HCT116 (cell line): ENCODE measurements around the gene TMX3. TPM values are rescaled to one million over a fixed set of nuclear protein-coding genes. Genes with fewer than 3 reads are reported as not detected.

Source experiments
- ATAC-seq: fragments of 200-7000 bp; cut with Tn5 transposase; 2 replicates; pipeline ENCODE4 v1.9.1; 2020; ENCODE audit warnings: mild to moderate bottlenecking, moderate library complexity
- BruUV-seq: library from RNA; stranded (reverse); fragments of 400-500 nt; replicated peaks from 2 replicates; lab custom pipeline; 2021; lab: Mats Ljungman, UMichigan
- CTCF ChIA-PET: fragments of 300-600 bp; sonication (Branson Sonifier 250); formaldehyde crosslinking; loops from one replicate; lab custom pipeline; 2021; ENCODE audit warnings: antibody characterized with exemption; lab: Charles Lee
- POLR2A ChIA-PET: fragments of 300-600, 350-600 bp; sonication (Branson Sonifier 250); formaldehyde crosslinking; loops from one replicate; lab custom pipeline; 2021; ENCODE audit warnings: antibody characterized with exemption; lab: Charles Lee
- RAD21 ChIA-PET, 2 experiments: fragments of 300-600 bp; sonication (Branson Sonifier 250); formaldehyde crosslinking; loops; one replicate each; lab custom pipeline; 2023; ENCODE audit warnings: low total read pairs in 2 of 2; ENCODE audit not compliant: uncharacterized antibody in 2 of 2, unreplicated experiment in 2 of 2, low non-redundant PET in 1 of 2; lab: Charles Lee
- DNase-seq: peaks from one replicate; pipeline ENCODE4 v3.0.0-alpha.2; 2010; ENCODE audit warnings: low read depth, low spot score
- H2AFZ ChIP-seq: fragments of 200-600 bp; shearing (Covaris generic), sonication (generic); 2 replicates; pipeline ENCODE4 v1.6.1; 2017; ENCODE audit warnings: low read depth, mixed run types, mixed read lengths, antibody characterized with exemption, low read length; ENCODE audit not compliant: poor library complexity, severe bottlenecking
- H3K27ac ChIP-seq: 2 replicates; pipeline ENCODE4 v1.5.1; 2012; ENCODE audit warnings: low read depth, low read length
- H3K27me3 ChIP-seq: fragments of 200-600 bp; sonication (generic); 2 replicates; pipeline ENCODE4 v1.6.1; 2016; ENCODE audit warnings: mixed run types, low read length, mixed read lengths; ENCODE audit not compliant: insufficient read depth
- H3K36me3 ChIP-seq, 2 experiments: fragments of 200-500 bp in 1 of 2; fragments of 200-600 bp in 1 of 2; sonication (Bioruptor generic) in 1 of 2; sonication (generic) in 1 of 2; 2 replicates each; pipeline versions ENCODE4 v1.5.1 to v1.6.1; 2014 to 2016; ENCODE audit warnings: low read length in 2 of 2, inconsistent platforms in 1 of 2, mixed read lengths in 1 of 2, mixed run types in 1 of 2; ENCODE audit not compliant: insufficient read depth in 2 of 2, control insufficient read depth in 1 of 2
- H3K4me1 ChIP-seq, 2 experiments: fragments of 200-600 bp in 1 of 2; sonication (generic) in 1 of 2; 2 replicates each; pipeline versions ENCODE4 v1.5.1 to v1.6.1; 2012 to 2017; ENCODE audit warnings: low read length in 2 of 2, inconsistent platforms in 1 of 2, mild to moderate bottlenecking in 1 of 2, mixed read lengths in 1 of 2, mixed run types in 1 of 2, moderate library complexity in 1 of 2; ENCODE audit not compliant: insufficient read depth in 2 of 2, control insufficient read depth in 1 of 2
- H3K4me2 ChIP-seq: fragments of 200-600 bp; sonication (generic); 2 replicates; pipeline ENCODE4 v1.6.1; 2017; ENCODE audit warnings: mixed run types, low read length, mixed read lengths
- H3K4me3 ChIP-seq, 2 experiments: fragments of 200-600 bp in 1 of 2; sonication (generic) in 1 of 2; replicated peaks in 1 of 2; 2 replicates each; pipeline ENCODE4 v1.5.1; 2011 to 2016; ENCODE audit warnings: low read length in 2 of 2, control low read depth in 1 of 2, low read depth in 1 of 2, mild to moderate bottlenecking in 1 of 2, mixed read lengths in 1 of 2, mixed run types in 1 of 2
- H3K79me2 ChIP-seq: fragments of 200-600 bp; sonication (generic); 2 replicates; pipeline ENCODE4 v1.6.1; 2017; ENCODE audit warnings: mild to moderate bottlenecking, mixed run types, low read length, moderate library complexity, mixed read lengths; ENCODE audit not compliant: insufficient read depth
- H3K9ac ChIP-seq: fragments of 200-600 bp; sonication (generic); 2 replicates; pipeline ENCODE4 v1.6.1; 2016; ENCODE audit warnings: low read length, mixed read lengths
- H3K9me2 ChIP-seq: fragments of 200-600 bp; sonication (generic), shearing (Covaris generic); 2 replicates; pipeline ENCODE4 v1.6.1; 2017; ENCODE audit warnings: mixed run types, mild to moderate bottlenecking, moderate library complexity; ENCODE audit not compliant: insufficient read depth
- H3K9me3 ChIP-seq, 2 experiments: fragments of 200-500 bp in 1 of 2; fragments of 200-600 bp in 1 of 2; sonication (Bioruptor generic) in 1 of 2; sonication (generic) in 1 of 2; 2 replicates each; pipeline ENCODE4 v1.6.1; 2014 to 2017; ENCODE audit warnings: low read length in 2 of 2, mixed read lengths in 2 of 2, inconsistent platforms in 1 of 2, low read depth in 1 of 2, mild to moderate bottlenecking in 1 of 2, mixed run types in 1 of 2, moderate library complexity in 1 of 2; ENCODE audit not compliant: control insufficient read depth in 1 of 2, insufficient read depth in 1 of 2
- H4K20me1 ChIP-seq: fragments of 200-600 bp; sonication (generic), shearing (Covaris generic); 2 replicates; pipeline ENCODE4 v1.6.1; 2017; ENCODE audit warnings: mixed run types, mild to moderate bottlenecking, moderate library complexity; ENCODE audit not compliant: insufficient read depth
- CEBPB ChIP-seq: IDR thresholded peaks from 2 replicates; pipeline ENCODE4 v1.6.1; 2012; ENCODE audit warnings: low read depth
- ELF1 ChIP-seq: IDR thresholded peaks from 2 replicates; pipeline ENCODE4 v1.6.1; 2012; ENCODE audit warnings: low read depth, borderline replicate concordance
- EZH2 ChIP-seq: fragments of 200-600 bp; sonication (generic); IDR thresholded peaks from 2 replicates; pipeline ENCODE4 v1.6.1; 2017; ENCODE audit warnings: antibody characterized with exemption, mixed run types
- EZH2phosphoT487 ChIP-seq: fragments of 200-600 bp; IDR thresholded peaks from 2 replicates; pipeline ENCODE4 v1.6.1; 2018; ENCODE audit warnings: antibody characterized with exemption, borderline replicate concordance
- JUND ChIP-seq: IDR thresholded peaks from 2 replicates; pipeline ENCODE4 v1.6.1; 2012
- POLR2A ChIP-seq: IDR thresholded peaks from 2 replicates; pipeline ENCODE4 v1.7.0; 2011; ENCODE audit warnings: borderline replicate concordance; ENCODE audit not compliant: insufficient read depth, insufficient read length; ENCODE audit errors: extremely low read depth
- POLR2AphosphoS5 ChIP-seq: IDR thresholded peaks from 2 replicates; pipeline ENCODE4 v1.6.1; 2011; ENCODE audit warnings: mild to moderate bottlenecking, low read depth, low read length, moderate library complexity
- REST ChIP-seq: IDR thresholded peaks from 2 replicates; pipeline ENCODE4 v1.6.1; 2012; ENCODE audit warnings: low read depth
- SRF ChIP-seq: IDR thresholded peaks from 2 replicates; pipeline ENCODE4 v1.6.1; 2012; ENCODE audit warnings: low read depth
- TCF7L2 ChIP-seq: IDR thresholded peaks from 2 replicates; pipeline ENCODE4 v1.7.0; 2011; ENCODE audit warnings: borderline replicate concordance, inconsistent platforms; ENCODE audit not compliant: insufficient read depth, insufficient read length; ENCODE audit errors: extremely low read depth
- ZNF274 ChIP-seq: fragments of 200-500 bp; sonication (Bioruptor generic); IDR thresholded peaks from 2 replicates; pipeline ENCODE4 v1.6.1; 2014; ENCODE audit warnings: mild to moderate bottlenecking, low read depth, low read length, inconsistent platforms
- intact Hi-C: fragments of 100-400 bp; cut with micrococcal nuclease; formaldehyde crosslinking; loops from 2 replicates; pipeline ENCODE4 v1.10.0; 2022
- total RNA-seq: library from RNA; stranded (reverse); gene quantifications from one replicate; pipeline ENCODE4 v1.2.1, GENCODE V29; 2021; ENCODE audit not compliant: unreplicated experiment

The TMX3 gene
- total RNA-seq, 1 experiment from 2014 or later: 39.6 TPM

DNA sequence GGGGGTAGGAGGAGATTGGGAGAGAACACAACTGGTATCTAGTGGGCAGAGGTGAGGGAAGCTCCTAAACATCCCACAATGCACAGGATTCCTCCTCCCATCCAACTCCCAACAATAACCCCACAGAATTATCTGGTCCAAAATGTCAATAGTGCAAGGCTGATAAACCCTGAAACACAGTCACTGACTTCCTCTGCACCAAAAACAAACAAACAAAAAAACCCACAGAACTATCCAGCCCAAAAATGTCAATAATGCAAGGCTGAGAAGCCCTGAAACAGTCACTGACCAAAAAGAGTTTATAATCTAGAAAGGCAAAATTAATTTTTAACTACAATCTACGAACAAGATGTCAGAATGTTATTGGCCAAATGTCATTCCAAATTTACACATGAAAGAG lies 9.8 kb downstream of the TMX3 start:
- H3K79me2 ChIP-seq: peaks cover 83% of the 10 kb centered on the region
- ChIA-PET CTCF (no interaction called here), RAD21 (no interaction called here), POLR2A (no interaction called here)
- no TSS peak for BruUV-seq
- H3K4me1 ChIP-seq: peaks cover 8 to 14% of the 10 kb centered on the region in 2 experiments
- no peaks in the 10 kb centered on the region for H3K9me2 ChIP-seq
- ATAC-seq: no peak
- no peak overlapping the region for H3K9ac ChIP-seq
- no peaks in the 10 kb centered on the region for H4K20me1 ChIP-seq
- no peak for TF ChIP-seq TCF7L2
- no peak for TF ChIP-seq CEBPB
- no peak for TF ChIP-seq EZH2phosphoT487
- intact Hi-C loops: no loop called here
- no peak overlapping the region for H3K4me3 ChIP-seq
- H3K27ac ChIP-seq: no peak overlapping the region
- no peaks in the 10 kb centered on the region for H3K9me3 ChIP-seq
- H3K27me3 ChIP-seq: no peaks in the 10 kb centered on the region
- no peak for DNase-seq
- no peak overlapping the region for H2AFZ ChIP-seq
- peaks cover 11% of the 10 kb centered on the region in 2 experiments for H3K36me3 ChIP-seq
- H3K4me2 ChIP-seq: no peak overlapping the region

GRCh38 chr18:68703326-68703725 lies 11.6 kb downstream of the TMX3 start:
- POLR2A ChIA-PET: no interaction called here
- RAD21 ChIA-PET: no interaction called here

More at GRCh38 chr18:68703326-68703725, 11.6 kb downstream of the TMX3 start:
- ATAC-seq: no peak
- intact Hi-C loops: no loop called here
- Histone ChIP-seq H3K9me3 (no peaks in the 10 kb centered on the region), H3K4me3 (no peak overlapping the region), H3K27ac (no peak overlapping the region), H3K36me3 (peaks cover 5 to 6% of the 10 kb centered on the region in 2 experiments; a peak in 3 of 4 replicates), H3K4me2 (no peak overlapping the region), H3K27me3 (no peaks in the 10 kb centered on the region), H3K79me2 (peaks cover 85% of the 10 kb centered on the region), H3K9me2 (no peaks in the 10 kb centered on the region), H2AFZ (no peak overlapping the region), H3K4me1 (peaks cover 8 to 14% of the 10 kb centered on the region in 2 experiments), H4K20me1 (no peaks in the 10 kb centered on the region), H3K9ac (no peak overlapping the region)
- CTCF ChIA-PET: no interaction called here
- no peak for DNase-seq
- no TSS peak for BruUV-seq
- TF ChIP-seq ZNF274 (no peak), EZH2phosphoT487 (no peak), POLR2A (no peak), JUND (no peak), REST (no peak), POLR2AphosphoS5 (no peak), SRF (no peak), ELF1 (no peak), EZH2 (no peak)
